HG03457 (cell line): Measurements from ENCODE around the gene GAS2L1.

ENCODE experiments used
- ATAC-seq: cut with Tn5 transposase; IDR thresholded peaks from one replicate; pipeline ENCODE4 v1.9.1; 2021; ENCODE audit warnings: moderate number of reproducible peaks; ENCODE audit not compliant: unreplicated experiment

GAS2L1 gene

DNA sequence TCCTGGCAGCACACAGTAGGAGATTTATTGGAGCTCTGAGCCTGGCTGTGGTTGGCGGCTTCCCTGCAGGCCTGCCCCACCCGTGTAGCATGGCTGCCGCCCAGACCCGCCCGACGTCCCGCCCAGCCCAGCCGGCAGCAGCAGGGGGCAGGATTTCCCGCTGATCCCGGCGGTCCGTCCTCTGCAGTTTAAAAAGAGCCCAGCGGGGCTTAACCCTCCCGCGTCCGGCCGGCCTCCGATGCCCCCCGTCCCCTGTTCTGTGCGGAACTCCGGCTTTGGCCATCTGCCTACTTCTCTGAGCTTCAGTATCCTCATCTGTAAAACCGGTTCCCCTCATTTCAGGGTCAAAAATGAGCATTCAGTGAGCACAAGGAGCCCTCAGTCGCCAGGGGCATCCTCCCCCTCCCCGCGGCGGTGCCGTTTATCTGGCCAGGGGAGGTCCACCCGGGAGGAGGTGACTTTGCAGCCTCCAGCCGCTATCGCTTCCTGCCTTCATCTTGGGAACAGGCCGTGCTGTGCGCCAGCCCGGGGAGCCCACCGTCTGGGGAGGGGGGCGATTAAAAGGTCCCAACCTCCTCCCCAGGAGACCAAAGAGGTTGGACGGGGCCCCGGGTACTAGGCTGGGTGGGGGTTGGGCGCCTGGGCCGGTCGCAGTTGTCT, at the start of gene GAS2L1:
Gene GAS2L1 (plus strand): TSS at position 476 of the 660 bp plus-strand sequence. CDS start 1,456 bp downstream, outside the sequence.
- ATAC-seq = no peak

DNA sequence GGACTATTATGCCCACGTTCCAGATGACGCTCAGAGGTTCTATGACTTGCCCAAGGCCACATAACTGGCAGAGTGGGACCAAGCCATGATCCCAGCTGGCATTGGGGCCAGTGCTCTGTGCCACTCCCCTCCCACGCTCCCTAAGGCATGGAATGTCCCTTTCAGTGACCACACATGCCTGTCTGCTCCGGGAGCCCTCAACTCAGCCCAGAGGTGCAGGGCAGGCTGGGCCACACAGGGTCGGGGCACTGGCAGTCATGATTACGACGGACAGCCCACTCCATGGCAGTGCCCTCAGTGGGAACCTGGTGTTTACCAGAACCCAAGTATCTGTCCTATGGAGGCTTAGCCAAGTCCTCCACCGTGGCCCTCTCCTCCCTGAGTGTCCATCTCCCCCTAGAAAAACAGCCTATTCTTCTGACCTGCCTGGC, 48.7 kb upstream of the GAS2L1 start:
- ATAC-seq = no peak

DNA sequence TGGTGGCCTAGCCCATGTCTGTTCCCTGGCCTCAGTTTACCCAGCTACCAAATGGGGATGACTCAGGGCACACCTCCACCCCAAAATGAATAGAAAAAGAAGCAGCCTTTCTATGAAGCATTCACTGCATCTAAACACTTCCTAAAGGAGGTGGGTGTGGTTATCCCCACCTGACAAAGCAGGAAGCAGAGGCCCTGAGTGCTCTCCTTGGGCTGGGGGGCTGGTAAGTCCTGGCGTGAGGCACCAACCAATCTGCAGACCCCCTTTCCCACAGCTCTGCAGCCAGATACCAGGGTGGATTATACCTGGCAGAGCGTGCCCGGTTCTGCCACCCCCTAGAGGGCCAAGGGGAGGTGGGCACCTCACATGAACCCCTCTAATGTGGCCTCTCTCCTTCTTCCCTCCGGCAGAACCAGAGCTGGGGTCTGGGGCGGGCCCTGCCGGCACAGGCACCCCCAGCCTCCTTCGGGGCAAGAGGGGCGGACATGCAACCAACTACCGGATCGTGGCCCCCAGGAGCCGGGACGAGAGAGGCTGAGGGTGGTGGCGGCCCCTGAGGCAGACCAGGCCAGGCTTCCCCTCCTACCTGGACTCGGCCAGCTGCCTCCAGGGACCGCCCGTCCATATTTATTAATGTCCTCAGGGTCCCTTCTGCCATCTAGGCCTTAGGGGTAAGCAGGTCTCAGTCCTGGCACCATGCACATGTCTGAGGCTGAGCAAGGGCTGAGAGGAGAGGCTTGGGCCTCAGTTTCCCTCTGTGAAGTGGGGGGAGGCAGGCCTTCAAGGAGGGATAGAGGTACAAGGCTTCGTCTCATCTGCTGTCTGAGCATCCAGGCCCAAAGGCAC, 47.8 kb upstream of the GAS2L1 start:
- ATAC-seq = no peak

DNA sequence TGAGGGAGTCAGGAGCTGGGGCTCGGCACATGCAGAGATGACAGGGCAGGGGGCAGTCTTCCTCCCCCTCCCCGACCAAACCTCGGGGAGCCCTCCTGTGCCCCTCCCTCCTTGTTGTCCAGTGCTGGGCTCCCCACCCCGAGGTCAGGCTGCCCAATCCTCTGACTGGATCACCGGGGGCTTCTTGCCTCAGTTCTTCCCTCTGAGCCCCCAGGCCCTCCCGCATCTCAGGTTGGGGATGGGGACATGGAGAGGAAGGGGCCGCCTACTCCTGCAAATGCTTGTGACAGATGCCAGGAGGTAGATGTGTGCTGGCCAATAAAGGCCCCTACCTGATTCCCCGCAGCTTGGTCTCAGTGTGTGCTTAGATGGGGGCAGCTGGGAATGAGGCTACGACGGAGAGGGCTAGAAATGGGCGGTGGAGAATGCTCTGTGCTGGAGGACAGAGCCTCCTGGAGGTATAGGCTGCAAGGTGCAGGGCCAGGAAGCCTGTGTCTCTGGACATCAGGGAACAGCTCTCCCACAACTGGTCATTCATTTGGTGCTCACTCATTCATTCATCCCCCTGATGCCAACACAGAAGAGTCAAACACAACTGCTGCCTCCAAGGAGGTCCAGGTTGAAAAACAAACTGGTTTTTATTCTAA, 47.1 kb upstream of the GAS2L1 start:
- ATAC-seq = no peak

DNA sequence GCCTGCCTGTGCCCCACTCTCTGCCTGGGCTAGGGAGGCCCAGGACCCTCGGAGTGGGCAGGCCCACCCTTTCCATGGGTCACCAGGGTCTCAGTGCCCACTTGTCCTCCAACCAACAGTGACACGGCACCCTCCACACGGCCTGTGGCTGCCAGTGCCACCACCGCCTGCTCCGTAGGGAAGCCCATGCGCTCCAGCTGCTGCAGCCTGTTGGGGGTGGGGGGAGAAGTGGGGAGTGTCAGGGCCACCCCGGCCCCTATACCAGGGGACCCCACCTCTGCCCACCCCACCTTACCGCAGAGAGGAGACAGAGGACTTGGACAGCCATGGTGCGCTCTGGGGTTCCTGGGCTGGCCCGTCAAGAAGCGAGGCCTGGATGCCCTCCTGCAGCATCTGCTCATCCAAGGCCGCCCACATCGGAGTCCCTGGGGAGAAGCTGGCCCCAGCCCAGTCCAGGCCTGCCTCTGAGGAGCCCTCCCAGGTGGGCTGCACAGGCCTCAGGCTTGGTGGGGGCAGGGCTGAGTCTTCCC, 46.4 kb upstream of the GAS2L1 start:
- no peak for ATAC-seq

DNA sequence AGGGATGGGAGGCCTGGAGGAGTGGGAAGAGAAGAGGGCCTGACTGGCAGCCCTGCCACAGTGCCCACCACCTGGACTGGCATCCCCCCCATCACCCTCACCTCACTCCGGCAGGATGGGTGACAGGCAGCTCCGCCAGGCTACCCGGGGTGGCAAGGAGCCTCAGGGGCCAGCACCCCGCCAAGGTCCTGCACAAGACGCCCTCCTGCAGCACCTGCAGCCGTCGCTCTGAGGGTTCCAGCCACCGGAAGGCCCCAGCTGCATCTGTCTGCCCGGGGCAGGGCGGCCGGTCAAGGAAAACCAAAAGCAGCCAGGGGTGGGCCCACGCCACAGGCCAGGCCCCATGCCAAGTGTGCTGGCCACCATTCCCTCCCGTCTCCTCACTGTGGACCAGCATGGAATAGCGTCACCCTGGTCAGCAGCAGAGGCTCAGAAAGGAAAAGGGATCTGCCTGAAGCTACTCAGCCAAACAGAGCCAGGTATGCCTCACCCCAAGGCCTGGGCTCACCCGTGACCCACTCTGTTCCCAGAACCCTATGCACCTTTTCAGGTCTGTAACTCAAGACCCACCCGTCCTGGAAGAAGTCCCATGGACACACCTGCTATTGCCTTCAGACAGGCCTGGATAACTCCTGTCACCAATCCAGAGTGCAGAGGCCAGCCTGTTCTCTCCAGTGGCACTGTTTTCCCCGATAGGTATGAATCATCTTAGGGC, 45.7 kb upstream of the GAS2L1 start:
- no peak for ATAC-seq

DNA sequence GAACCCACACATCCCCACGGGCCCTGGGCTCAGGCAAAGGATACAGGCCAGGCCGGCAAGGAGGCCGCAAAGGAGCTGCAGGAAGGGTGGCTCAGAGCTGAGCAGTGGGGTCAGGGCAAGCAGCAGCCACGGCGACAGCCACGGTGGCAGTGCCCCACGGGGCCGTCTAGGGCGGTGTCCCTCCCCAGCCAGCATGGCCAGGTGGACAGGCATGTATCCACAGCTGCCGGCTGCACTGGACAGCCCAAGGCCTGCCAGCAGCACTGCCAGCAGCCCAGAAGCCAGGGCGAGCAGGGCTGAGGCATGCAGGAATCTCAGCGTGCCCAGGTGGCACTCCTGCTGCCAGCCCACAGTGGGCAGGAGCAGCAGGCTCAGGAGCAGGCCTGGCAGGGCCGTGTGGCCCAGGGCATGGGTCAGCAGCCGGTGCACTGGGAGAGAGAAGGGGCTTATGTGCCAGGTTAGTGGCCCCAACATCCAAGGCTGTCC, 42.6 kb upstream of the GAS2L1 start:
- ATAC-seq = no peak

DNA sequence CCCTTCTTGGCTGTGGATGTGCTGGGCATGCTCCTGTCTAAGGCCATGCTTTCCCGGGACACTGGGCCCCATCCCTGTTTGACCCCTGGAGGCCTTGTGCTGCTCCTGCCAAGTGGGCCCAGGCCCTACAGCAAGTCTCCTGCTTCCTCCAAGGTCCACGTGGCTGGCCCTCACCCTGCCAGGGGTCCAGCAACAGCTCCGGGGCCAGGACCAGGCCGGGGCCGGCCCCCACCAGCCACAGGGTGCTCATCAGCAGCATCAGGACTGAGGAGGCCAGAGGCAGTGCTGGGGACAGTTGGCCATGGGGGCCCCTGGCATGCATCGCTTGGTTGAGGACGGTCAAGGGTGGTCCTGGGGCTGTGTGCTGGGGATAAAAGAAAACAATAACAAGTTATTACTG, 41.1 kb upstream of the GAS2L1 start:
- ATAC-seq = no peak

DNA sequence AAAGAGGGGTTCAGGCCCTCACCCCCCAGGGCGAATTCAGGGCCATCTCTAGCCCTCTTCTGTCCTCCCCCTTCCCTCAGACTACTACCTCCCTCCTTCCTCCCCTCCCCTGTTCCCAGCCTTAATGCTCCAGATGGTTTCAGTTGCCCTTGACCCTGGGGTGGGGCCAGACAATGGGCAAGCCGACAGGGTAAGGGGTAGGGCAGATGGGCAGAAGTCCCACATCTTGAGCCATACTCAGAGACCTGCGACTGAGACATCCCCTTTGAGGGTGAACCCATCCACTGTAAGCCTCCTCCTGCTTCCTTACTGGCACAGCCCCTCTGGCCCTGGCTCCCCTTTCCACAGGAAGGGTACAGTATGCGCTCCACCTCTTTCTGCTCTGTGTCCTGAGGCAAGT, 40.5 kb upstream of the GAS2L1 start:
- ATAC-seq = no peak

DNA sequence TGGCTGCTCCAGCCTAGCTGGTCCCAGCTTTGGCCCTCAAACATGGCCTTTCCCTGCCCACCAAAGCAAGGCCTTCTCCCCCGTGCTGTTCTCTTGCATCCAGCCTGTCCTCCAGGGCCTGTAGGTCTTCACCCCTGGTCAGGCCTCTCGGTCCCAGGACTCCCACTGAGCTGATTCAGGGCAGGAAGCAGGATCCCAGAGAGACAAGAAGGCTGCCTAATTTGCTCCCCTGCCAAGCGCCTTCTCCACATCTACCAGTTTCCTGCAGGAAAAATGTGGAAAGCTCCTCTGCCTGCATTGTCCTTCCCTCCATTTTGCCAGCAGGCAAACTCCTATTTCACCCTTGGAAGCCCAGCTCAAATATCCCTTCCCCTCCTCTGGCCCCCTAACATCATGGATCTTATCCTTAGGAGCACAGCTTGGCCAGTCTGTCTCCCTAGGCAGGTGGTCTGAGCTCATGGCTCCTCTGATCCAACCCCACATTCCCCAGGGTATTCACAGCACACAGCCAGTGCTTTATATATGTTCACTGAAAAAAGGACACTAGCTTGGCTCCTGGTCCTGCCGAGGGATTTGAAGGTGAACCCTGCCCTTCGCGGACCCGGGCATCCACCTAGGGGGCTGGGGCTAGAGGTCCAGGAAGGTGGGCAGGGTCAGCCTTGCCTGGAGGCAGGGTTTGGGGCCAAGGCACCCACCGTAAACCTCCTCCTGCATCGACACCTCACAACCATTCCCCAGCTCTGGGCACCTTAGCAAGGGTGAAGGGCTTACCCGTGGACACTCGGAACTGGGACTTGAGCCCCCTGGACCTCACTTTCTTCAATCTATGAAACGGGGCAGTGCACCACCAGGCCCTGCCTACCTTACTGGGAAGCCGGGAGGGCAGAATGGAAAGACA, 39.6 kb upstream of the GAS2L1 start:
- ATAC-seq = no peak

DNA sequence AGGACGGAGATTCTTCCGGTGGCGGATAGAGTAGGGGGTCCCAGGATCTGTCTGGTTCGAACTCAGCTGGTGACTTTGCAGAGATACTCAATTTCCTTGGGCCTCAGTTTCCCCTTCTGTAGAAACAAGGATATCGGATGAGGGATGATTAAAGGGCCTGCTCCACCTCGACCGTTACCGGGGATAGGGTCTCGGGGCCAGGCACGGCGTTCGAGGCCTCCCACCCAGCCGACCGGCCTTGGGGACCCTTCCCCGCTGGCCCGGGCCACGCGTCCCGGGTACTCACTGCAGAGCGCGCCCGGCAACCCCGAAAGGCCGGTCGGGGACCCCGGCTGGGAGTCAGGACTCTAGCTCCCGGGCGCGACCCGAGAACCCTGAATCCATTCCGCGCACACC, 39.0 kb upstream of the GAS2L1 start:
- no peak for ATAC-seq

DNA sequence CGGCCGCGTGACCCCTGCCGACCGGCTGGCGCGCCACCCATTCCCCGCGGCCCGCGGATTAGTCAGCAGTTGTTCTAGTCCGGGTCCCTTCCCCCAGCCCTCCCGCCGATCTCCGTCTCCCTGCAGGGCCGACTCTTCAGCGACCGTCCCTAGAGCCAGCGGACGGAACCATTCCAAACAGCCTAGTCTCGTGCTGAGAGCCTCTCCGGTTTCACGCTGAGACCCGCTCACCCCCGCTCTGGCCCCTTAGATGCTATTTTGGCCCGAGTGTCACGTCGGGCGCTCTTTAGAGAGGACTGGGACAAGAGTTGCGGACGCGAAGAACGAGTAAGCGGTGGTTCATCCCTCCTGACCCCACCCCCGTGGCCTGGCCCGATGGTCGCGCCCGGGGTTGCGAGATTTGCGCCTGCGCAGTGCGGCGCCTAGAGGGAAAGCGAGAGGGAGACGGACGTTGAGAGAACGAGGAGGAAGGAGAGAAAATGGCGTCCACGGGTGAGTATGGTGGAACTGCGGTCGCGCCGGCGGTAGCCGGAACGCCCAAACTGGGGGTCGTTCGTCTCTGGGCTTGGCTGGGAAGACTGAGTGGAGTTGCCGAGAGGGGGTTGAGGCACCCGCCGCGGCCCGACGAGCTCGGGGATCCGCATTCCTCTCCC, 38.5 kb upstream of the GAS2L1 start, which contains the start of the genes EWSR1 and RHBDD3:
Gene EWSR1 (plus strand): TSS at position 411 of the 653 bp plus-strand sequence. CDS start 69 bp downstream, at position 480.
Gene RHBDD3 (minus strand): TSS at position 124 of the 653 bp plus-strand sequence. CDS start 2,355 bp downstream, outside the sequence.
- ATAC-seq = peak; percentile 64

DNA sequence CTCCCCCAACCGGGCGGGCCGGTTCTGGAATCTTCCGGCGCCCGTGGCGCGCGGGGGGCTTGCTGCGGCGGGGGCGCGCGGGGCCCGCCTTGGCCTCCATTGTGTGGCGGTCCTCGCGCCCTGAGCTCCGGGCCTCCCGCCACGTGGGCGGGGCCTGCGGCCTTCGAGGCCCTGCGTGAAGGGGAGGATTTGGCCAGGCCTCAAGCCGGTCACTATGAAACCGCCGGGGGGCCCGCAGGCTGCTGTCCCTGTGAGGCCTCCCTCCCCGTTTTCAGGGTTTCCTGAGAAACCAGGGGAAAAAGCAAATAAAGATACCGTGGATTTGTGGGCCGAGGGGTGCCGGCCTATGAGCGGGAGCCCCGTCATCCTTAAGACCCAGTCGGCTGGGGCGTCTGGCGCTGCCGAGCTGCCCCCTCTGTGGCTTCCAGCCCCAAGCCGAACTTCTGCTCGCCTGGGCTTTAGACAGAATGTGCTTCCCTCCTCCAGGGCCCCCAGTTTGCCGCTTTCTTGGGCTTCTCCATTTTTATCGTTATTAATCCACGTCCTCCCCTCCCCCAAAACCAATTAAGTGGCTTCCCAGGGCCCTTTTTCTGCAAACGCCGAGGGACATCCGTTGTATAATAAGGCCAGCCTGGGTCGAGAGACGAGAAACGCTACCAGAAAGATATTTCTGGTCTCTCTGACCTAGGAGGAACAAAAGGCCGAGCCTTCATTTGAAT, 37.8 kb upstream of the GAS2L1 start:
- ATAC-seq = no peak

DNA sequence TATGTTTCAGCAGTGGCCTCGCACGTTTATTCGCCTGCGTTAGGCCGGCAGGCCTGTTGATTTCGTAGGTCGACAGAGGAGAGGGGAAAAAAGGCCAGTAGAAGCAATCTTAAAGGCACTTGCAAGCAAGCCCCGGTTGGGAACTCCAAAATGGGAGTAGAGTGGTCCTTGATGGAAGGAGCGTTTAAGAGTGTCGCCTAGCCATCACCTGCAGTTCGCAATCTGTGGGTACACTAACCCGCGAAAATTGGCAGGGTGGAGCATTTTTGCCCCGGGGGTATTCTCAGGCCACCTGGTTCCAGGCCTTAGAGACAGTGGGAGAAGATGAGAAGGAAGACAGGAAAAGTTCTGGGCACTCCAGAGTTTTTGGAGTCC, 37.2 kb upstream of the GAS2L1 start:
- no peak for ATAC-seq

DNA sequence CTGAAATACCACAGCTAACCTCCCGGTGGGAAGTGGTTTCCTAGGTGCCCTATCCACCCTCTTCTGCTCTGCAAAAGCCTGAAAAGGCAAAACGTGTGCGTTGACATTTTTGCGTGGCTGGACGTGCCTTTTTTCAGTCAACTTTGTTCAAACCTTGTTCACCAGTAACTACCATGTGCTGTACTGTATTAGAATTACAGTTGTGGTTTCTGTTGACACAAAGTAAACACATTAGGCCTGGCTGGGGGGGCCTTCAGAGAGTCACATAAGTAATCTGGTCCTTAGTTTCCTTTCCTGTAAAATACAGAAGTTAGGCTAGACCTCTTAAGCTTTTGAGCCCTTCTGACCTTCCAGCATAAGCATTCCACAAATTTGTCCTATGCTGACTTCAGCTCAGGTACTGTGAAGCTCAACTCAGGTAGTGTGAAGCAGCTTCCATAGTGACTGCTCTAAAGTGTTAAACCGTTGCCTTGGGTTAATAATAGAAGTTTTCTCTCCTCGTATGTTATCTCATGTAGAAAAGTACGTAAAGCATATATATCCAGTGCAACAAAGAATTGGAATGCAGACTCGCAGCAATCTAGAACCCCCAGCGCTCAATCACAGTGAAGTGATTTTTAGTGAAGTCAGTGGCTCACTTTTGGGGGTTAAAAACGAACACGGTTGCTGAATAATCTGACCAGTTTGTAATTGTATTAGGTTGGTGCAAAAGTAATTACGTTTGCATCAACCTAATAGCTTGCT, 36.5 kb upstream of the GAS2L1 start:
- no peak for ATAC-seq

DNA sequence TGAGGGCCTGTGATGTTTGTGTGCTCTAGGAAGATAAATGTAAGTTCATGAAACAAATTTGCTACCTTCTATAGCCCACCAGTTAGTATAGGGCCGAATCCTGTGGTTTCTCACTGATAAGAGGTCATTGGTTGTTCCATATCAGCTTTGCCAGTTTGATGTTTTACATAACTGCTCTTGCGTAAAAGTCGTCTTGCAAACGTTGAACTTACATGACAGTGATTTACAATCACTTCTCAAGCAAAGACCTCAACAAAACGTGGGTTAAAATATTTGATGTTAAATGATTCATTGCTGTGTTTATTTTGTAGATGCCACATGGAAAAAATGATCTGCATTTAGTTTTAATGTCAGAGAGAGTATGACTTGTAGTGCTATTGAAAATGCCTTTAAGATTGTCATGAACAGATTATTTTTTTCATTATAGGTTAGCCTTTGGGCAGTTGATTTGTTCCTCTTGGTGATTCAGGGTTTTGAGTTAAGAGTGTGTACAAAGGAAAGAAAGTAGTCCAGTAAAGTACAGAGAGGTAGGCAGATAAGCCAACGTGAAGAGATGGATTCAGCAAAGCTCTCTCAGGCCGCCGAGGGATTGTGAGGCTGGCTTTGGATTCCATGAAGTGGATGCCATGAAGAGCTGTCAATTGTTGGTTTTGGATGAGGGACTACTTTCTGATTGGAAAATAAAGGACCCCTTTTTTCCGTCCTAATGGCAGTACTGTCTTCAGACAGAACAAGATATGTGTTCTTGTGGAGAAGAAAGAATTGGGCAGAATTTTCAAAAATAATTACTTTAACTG, 35.8 kb upstream of the GAS2L1 start:
- ATAC-seq = no peak

DNA sequence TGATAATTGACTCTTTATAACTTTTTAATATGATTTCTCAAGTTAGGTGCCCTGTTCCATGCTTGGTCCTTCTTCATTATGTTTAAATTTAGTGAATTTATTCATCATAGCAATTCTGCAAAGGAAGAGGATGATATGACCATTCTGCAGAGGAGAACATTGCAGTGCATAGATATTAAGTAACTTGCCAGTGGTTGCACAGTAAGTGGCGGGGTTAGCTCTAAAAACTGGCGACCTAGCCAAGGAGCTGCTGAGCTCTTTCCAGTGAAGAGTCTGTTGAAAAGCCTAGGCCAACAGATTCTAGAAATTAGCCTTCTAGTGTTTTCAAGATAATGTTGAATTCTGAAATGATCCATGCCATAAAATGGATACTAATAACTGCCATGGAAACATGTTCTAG, 33.8 kb upstream of the GAS2L1 start:
- no peak for ATAC-seq
